HL-60 (cell line): Measurements from ENCODE around the gene TM6SF1.

Source experiments
- DNase-seq, 2 experiments: peaks; one replicate each; pipeline ENCODE4 v3.0.0-alpha.2; 2010 to 2020; ENCODE audit warnings: low read depth in 1 of 2, low spot score in 1 of 2
- H3K27ac ChIP-seq: fragments of 250-450 bp; sonication (Bioruptor Pico); replicated peaks from 2 replicates; pipeline ENCODE4 v1.5.1; 2020; ENCODE audit warnings: mild to moderate bottlenecking, moderate library complexity
- H3K27me3 ChIP-seq: fragments of 250-450 bp; sonication (Bioruptor Pico); 2 replicates; pipeline ENCODE4 v1.5.1; 2021; ENCODE audit warnings: mild to moderate bottlenecking, moderate library complexity; ENCODE audit not compliant: insufficient read depth, poor library complexity, severe bottlenecking
- H3K4me3 ChIP-seq: replicated peaks from 2 replicates; pipeline ENCODE4 v1.5.1; 2011; ENCODE audit warnings: mild to moderate bottlenecking, control low read depth, low read length; ENCODE audit not compliant: insufficient read depth
- GABPA ChIP-seq: IDR thresholded peaks from 2 replicates; pipeline ENCODE4 v1.6.1; 2012; ENCODE audit warnings: low read depth
- POLR2AphosphoS5 ChIP-seq: IDR thresholded peaks from 2 replicates; pipeline ENCODE4 v1.6.1; 2012; ENCODE audit warnings: low read depth
- SPI1 ChIP-seq: IDR thresholded peaks from 2 replicates; pipeline ENCODE4 v1.6.1; 2012; ENCODE audit warnings: low read depth, mild to moderate bottlenecking, borderline replicate concordance
- TF ChIP-seq, protein P1 (sequence below): IDR thresholded peaks from one replicate; pipeline ENCODE4 v1.5.1; 2011; ENCODE audit warnings: low read length, control low read depth, inconsistent platforms; ENCODE audit not compliant: insufficient read depth
- TF ChIP-seq, protein P2 (sequence below): IDR thresholded peaks from 2 replicates; pipeline ENCODE4 v1.6.1; 2012; ENCODE audit warnings: low read depth; ENCODE audit not compliant: insufficient replicate concordance

Gene TM6SF1

DNA sequence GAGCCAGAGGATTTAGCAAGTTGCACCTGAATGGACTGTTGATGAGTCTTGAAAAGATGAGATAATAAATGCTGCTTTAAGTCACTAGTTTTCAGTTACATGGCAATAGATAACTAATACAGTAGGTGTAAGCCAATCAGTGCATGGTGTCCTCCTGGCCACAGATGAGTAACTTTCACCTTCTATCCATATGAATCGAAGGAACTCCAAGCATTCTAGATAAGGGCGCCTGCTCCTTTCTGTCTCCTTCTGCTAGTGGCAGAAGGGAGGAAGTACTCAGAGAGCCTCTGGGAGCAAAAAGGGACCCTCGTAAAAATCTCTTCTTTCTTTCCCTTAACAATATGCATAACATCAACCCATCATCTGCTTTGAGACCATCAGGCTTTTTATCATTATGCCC, 37.3 kb downstream of the TM6SF1 start:
- DNase-seq: no peak
- TF ChIP-seq POLR2AphosphoS5 (no peak), SPI1 (no peak), GABPA (no peak)
- TF ChIP-seq, protein P1, sequence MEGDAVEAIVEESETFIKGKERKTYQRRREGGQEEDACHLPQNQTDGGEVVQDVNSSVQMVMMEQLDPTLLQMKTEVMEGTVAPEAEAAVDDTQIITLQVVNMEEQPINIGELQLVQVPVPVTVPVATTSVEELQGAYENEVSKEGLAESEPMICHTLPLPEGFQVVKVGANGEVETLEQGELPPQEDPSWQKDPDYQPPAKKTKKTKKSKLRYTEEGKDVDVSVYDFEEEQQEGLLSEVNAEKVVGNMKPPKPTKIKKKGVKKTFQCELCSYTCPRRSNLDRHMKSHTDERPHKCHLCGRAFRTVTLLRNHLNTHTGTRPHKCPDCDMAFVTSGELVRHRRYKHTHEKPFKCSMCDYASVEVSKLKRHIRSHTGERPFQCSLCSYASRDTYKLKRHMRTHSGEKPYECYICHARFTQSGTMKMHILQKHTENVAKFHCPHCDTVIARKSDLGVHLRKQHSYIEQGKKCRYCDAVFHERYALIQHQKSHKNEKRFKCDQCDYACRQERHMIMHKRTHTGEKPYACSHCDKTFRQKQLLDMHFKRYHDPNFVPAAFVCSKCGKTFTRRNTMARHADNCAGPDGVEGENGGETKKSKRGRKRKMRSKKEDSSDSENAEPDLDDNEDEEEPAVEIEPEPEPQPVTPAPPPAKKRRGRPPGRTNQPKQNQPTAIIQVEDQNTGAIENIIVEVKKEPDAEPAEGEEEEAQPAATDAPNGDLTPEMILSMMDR: no peak
- TF ChIP-seq, protein P2, sequence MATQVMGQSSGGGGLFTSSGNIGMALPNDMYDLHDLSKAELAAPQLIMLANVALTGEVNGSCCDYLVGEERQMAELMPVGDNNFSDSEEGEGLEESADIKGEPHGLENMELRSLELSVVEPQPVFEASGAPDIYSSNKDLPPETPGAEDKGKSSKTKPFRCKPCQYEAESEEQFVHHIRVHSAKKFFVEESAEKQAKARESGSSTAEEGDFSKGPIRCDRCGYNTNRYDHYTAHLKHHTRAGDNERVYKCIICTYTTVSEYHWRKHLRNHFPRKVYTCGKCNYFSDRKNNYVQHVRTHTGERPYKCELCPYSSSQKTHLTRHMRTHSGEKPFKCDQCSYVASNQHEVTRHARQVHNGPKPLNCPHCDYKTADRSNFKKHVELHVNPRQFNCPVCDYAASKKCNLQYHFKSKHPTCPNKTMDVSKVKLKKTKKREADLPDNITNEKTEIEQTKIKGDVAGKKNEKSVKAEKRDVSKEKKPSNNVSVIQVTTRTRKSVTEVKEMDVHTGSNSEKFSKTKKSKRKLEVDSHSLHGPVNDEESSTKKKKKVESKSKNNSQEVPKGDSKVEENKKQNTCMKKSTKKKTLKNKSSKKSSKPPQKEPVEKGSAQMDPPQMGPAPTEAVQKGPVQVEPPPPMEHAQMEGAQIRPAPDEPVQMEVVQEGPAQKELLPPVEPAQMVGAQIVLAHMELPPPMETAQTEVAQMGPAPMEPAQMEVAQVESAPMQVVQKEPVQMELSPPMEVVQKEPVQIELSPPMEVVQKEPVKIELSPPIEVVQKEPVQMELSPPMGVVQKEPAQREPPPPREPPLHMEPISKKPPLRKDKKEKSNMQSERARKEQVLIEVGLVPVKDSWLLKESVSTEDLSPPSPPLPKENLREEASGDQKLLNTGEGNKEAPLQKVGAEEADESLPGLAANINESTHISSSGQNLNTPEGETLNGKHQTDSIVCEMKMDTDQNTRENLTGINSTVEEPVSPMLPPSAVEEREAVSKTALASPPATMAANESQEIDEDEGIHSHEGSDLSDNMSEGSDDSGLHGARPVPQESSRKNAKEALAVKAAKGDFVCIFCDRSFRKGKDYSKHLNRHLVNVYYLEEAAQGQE: no peak
- no peaks in the 10 kb centered on the region for H3K27me3 ChIP-seq
- H3K4me3 ChIP-seq: no peak overlapping the region
- no peak overlapping the region for H3K27ac ChIP-seq

DNA sequence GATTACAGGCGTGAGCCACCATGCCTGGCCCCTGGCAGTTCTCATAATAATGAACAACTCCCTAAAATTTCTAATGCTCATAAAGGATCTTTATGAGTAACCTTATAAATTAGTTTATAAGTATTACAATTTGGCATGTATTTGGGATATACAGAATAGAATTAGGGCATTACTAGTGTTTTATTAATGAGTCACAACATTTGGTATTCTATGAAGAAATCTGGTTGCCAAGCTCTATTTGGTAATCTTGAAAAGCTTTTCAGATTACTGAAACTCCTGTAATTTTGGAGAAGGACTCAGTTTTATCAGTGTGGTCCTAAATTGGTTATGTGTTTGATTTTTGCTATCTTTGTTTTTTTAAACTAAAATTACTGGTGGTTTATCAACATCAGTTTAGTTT, 45.8 kb downstream of the TM6SF1 start:
- H3K27me3 ChIP-seq: no peaks in the 10 kb centered on the region
- H3K27ac ChIP-seq: no peak overlapping the region
- TF ChIP-seq, protein P1: no peak
- no peak for TF ChIP-seq SPI1
- TF ChIP-seq, protein P2: no peak
- no peak for TF ChIP-seq POLR2AphosphoS5
- TF ChIP-seq GABPA: no peak
- DNase-seq: no peak
- no peak overlapping the region for H3K4me3 ChIP-seq

DNA sequence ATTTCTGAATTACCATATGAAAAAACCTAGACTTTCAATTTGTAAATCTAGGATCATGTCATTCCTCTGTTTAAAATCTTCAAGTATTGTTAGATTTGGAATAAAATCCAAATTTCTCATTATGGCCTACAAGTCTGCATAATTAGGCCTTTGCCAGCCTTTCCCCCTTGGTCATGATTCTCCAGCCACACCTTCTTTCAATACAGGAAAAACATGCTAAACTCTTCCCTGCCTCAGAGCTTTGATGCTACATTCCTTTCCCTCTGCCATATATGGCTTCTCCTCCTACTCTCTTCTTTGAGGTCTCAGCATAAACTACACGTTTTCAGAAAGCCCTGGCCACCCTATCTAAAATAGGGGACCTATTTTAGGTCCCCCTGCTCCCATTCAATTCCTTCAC, 48.5 kb downstream of the TM6SF1 start:
- DNase-seq: no peak
- TF ChIP-seq POLR2AphosphoS5 (no peak), GABPA (no peak), SPI1 (no peak)
- TF ChIP-seq, protein P2: no peak
- TF ChIP-seq, protein P1: no peak
- Histone ChIP-seq H3K4me3 (no peak overlapping the region), H3K27ac (no peak overlapping the region), H3K27me3 (no peaks in the 10 kb centered on the region)
